ENCODE measurements around the gene TTLL11. TPM values are rescaled to one million over a fixed set of nuclear protein-coding genes. Genes with fewer than 3 reads are reported as not detected.

The TTLL11 gene
- total RNA-seq, 2 experiments from 2014 or later = 3.3 to 6.9 TPM

DNA sequence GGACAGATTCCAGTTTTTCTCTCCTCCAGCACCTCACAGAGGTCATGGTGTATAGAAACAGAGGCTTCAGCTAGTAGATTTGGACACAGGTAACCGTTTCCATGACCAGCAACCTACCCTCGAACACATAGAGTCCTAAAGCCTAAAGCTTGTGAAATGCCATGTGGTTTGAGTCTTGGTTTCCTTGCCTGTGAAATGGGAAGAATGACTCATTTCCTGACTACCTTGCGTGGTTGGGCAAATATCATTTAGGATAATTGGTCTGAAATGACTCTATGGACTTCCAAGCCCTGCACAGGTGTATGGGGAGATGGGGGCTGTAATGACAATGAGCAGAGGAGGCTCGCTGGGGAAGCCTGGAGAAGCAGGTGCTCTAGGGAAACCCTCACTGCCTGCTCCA is 134.6 kb downstream of the TTLL11 start:
- Histone ChIP-seq H2AFZ (ENCODE audit: low read length) (no peak overlapping the region), H3K4me2 (ENCODE audit: low read length) (0 out of 2 replicates have a peak overlapping the region, but pooled peaks have one; percentile 4), H3K9me3 (ENCODE audit: low read length) (no peaks in the 10 kb centered on the region), H3K4me3 (ENCODE audit: low read depth, low read length, poor library complexity, severe bottlenecking) (no peak overlapping the region), H3K79me2 (ENCODE audit: insufficient read depth, low read depth, low read length) (no peaks in the 10 kb centered on the region), H3K27ac (ENCODE audit: low read depth, low read length, poor library complexity, severe bottlenecking) (no peak overlapping the region), H3K4me1 (ENCODE audit: insufficient read depth, low read length, poor library complexity, severe bottlenecking) (peaks cover 59% of the 10 kb centered on the region), H3K9me2 (ENCODE audit: insufficient read depth, low read length) (no peaks in the 10 kb centered on the region), H3K36me3 (ENCODE audit: insufficient read depth, low read length) (no peaks in the 10 kb centered on the region), H4K20me1 (ENCODE audit: insufficient read depth, low read length) (no peaks in the 10 kb centered on the region)
- intact Hi-C loops (cut with micrococcal nuclease; ENCODE audit: unreplicated experiment) = no loop called here
- CTCF ChIA-PET (ENCODE audit: unreplicated experiment) = interaction anchor here (1.0 kb wide), 1 partner anchor 11 kb away, joined by 3 read pairs; no protein-coding TSS in a partner anchor
- no peak for TF ChIP-seq EZH2phosphoT487 (IDR thresholded peaks at IDR 0.05; ENCODE audit: borderline replicate concordance, low read depth, low read length)
- no peak for TF ChIP-seq CTCF (conservative IDR thresholded peaks at IDR 0.05; ENCODE audit: low read length)
- POLR2A ChIA-PET = interaction anchor here (0.5 to 1.2 kb wide), 3 partner anchors 11 to 26 kb away, joined by 3 to 5 read pairs (median 3); no protein-coding TSS in a partner anchor
- BruUV-seq (replicated peaks) = no TSS peak
- DNase-seq (ENCODE audit: low spot score) = no peak

DNA sequence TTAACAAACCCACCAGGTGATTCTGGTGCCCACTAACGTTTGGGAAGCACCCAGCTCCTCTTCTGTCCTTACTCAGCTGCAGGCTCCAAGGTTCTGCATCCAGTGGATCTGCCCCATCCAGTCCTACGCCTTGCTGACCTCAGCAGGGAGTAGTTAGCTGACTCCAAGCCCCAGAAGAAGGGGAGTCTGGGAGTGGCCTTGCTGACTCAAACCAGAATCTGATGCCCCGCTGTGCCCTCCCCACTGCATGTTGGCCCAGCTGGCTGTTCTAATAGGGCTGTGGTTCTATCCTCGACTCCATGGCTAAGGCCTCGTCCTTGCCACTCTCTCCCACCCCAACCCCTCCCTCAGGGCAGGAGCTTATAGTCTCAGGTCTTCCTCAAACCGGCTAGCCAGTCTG is 136.3 kb downstream of the TTLL11 start:
- POLR2A ChIA-PET = no interaction called here
- BruUV-seq (replicated peaks) = no TSS peak

More for the DNA sequence above, 136.3 kb downstream of the TTLL11 start:
- Histone ChIP-seq H3K79me2 (ENCODE audit: insufficient read depth, low read depth, low read length) (no peaks in the 10 kb centered on the region), H3K4me1 (ENCODE audit: insufficient read depth, low read length, poor library complexity, severe bottlenecking) (peaks cover 61% of the 10 kb centered on the region), H3K4me2 (ENCODE audit: low read length) (no peak overlapping the region), H3K27ac (ENCODE audit: low read depth, low read length, poor library complexity, severe bottlenecking) (no peak overlapping the region), H3K36me3 (ENCODE audit: insufficient read depth, low read length) (no peaks in the 10 kb centered on the region), H3K9me2 (ENCODE audit: insufficient read depth, low read length) (no peaks in the 10 kb centered on the region), H2AFZ (ENCODE audit: low read length) (no peak overlapping the region), H4K20me1 (ENCODE audit: insufficient read depth, low read length) (no peaks in the 10 kb centered on the region), H3K4me3 (ENCODE audit: low read depth, low read length, poor library complexity, severe bottlenecking) (no peak overlapping the region), H3K9me3 (ENCODE audit: low read length) (no peaks in the 10 kb centered on the region)
- TF ChIP-seq EZH2phosphoT487 (IDR thresholded peaks at IDR 0.05; ENCODE audit: borderline replicate concordance, low read depth, low read length) (no peak), CTCF (conservative IDR thresholded peaks at IDR 0.05; ENCODE audit: low read length) (no peak)
- CTCF ChIA-PET (ENCODE audit: unreplicated experiment) = no interaction called here
- intact Hi-C loops (cut with micrococcal nuclease; ENCODE audit: unreplicated experiment) = no loop called here
- DNase-seq (ENCODE audit: low spot score) = no peak
